HepG2 (cell line): Measurements from ENCODE around the gene SPRYD3. TPM values are rescaled to one million over a fixed set of nuclear protein-coding genes. Genes with fewer than 3 reads are reported as not detected.
A peak's percentile ranks its signal among the peaks of the same experiment; 100 is the strongest.

ENCODE experiments used
- ATAC-seq: fragments of 200-7000 bp; cut with Tn5 transposase; 3 replicates; pipeline ENCODE4 v1.9.1; 2020; ENCODE audit warnings: mild to moderate bottlenecking, moderate library complexity
- BruUV-seq: library from RNA; stranded (reverse); fragments of 400-500 nt; replicated peaks from 2 replicates; lab custom pipeline; 2021; lab: Mats Ljungman, UMichigan
- CTCF ChIA-PET: fragments of 300-600 bp; formaldehyde crosslinking; extraction: SDS; loops from one replicate; lab custom pipeline; 2021; ENCODE audit warnings: low total read pairs, inconsistent platforms, low intra/inter-chr PET ratio; lab: Yijun Ruan, JAX
- POLR2A ChIA-PET: fragments of 350-600 bp; sonication (Branson Sonifier 250); formaldehyde crosslinking; loops from one replicate; lab custom pipeline; 2020; ENCODE audit warnings: antibody characterized with exemption, inconsistent platforms; lab: Yijun Ruan, JAX
- DNase-seq: peaks from one replicate; pipeline ENCODE4 v3.0.0-alpha.2; 2015; ENCODE audit warnings: low spot score
- FAIRE-seq: peaks from 3 replicates; lab custom pipeline; 2011; peaks lifted over from hg19 to GRCh38; lab: Jason Lieb, UNC
- H2AFZ ChIP-seq: one replicate; pipeline ENCODE4 v1.6.1; 2011; ENCODE audit warnings: low read length, inconsistent platforms
- H3K27ac ChIP-seq: fragments of 300-600 bp; 3 replicates; pipeline ENCODE4 v1.8.0; 2011; ENCODE audit warnings: mixed run types, mild to moderate bottlenecking, mixed read lengths, low read length, inconsistent platforms; ENCODE audit not compliant: insufficient read depth; ENCODE audit errors: extremely low read length
- H3K27me3 ChIP-seq, 2 experiments: fragments of 200-600 bp in 1 of 2; 2 replicates in 1 of 2; 3 replicates in 1 of 2; pipeline versions ENCODE4 v1.6.0 to v1.8.0; 2011; ENCODE audit warnings: low read length in 2 of 2, mild to moderate bottlenecking in 2 of 2, moderate library complexity in 2 of 2, inconsistent platforms in 1 of 2; ENCODE audit not compliant: insufficient read depth in 2 of 2, control insufficient read depth in 1 of 2
- H3K36me3 ChIP-seq, 2 experiments: fragments of 200-600 bp in 1 of 2; replicated peaks in 1 of 2; 2 replicates in 1 of 2; 3 replicates in 1 of 2; pipeline versions ENCODE4 v1.5.1 to v1.8.0; 2011; ENCODE audit warnings: low read length in 2 of 2, inconsistent platforms in 1 of 2; ENCODE audit not compliant: insufficient read depth in 2 of 2, control insufficient read depth in 1 of 2
- H3K4me1 ChIP-seq: 2 replicates; pipeline ENCODE4 v1.5.1; 2012; ENCODE audit warnings: low read length, inconsistent platforms; ENCODE audit not compliant: insufficient read depth
- H3K4me2 ChIP-seq: 2 replicates; pipeline ENCODE4 v1.6.0; 2011; ENCODE audit warnings: low read depth, low read length, inconsistent platforms
- H3K4me3 ChIP-seq, 3 experiments: fragments of 200-600 bp in 1 of 3; sonication (generic), shearing (Covaris generic) in 1 of 3; replicated peaks in 1 of 3; 2 replicates each; pipeline ENCODE4 v1.5.1; 2011 to 2016; ENCODE audit warnings: low read length in 3 of 3, inconsistent platforms in 2 of 3, low read depth in 2 of 3, mild to moderate bottlenecking in 2 of 3, control low read depth in 1 of 3, mixed read lengths in 1 of 3; ENCODE audit not compliant: insufficient read depth in 1 of 3
- H3K79me2 ChIP-seq: one replicate; pipeline ENCODE4 v1.6.1; 2011; ENCODE audit warnings: low read length, inconsistent platforms; ENCODE audit not compliant: insufficient read depth
- H3K9ac ChIP-seq: 2 replicates; pipeline ENCODE4 v1.6.0; 2011; ENCODE audit warnings: mild to moderate bottlenecking, low read depth, low read length, inconsistent platforms; ENCODE audit not compliant: insufficient read depth
- H3K9me3 ChIP-seq: 2 replicates; pipeline ENCODE4 v1.5.1; 2012; ENCODE audit warnings: mild to moderate bottlenecking, low read length
- H4K20me1 ChIP-seq: 2 replicates; pipeline ENCODE4 v1.6.0; 2011; ENCODE audit warnings: inconsistent platforms, mild to moderate bottlenecking, low read length, moderate library complexity; ENCODE audit not compliant: insufficient read depth
- AGO2 ChIP-seq: fragments of 200-400 bp; formaldehyde crosslinking; optimal IDR thresholded peaks from 2 replicates; pipeline ENCODE3; 2017; ENCODE audit warnings: mild to moderate bottlenecking, low read depth, low read length, moderate library complexity
- CENPX ChIP-seq: sonication (generic); formaldehyde crosslinking; IDR thresholded peaks from 2 replicates; pipeline ENCODE4 v1.9.0; 2021; ENCODE audit warnings: mild to moderate bottlenecking, missing genetic modification reagents, moderate library complexity
- MTA1 ChIP-seq: sonication (generic); formaldehyde crosslinking; IDR thresholded peaks from 2 replicates; pipeline ENCODE4 v1.4.0; 2020; ENCODE audit warnings: missing genetic modification reagents, mild to moderate bottlenecking, borderline replicate concordance
- POLR2AphosphoS5 ChIP-seq: IDR thresholded peaks from 2 replicates; pipeline ENCODE4 v1.6.1; 2012; ENCODE audit warnings: low read depth, low read length
- SPEN ChIP-seq: sonication (generic); formaldehyde crosslinking; IDR thresholded peaks from 2 replicates; pipeline ENCODE4 v1.5.1; 2020; ENCODE audit warnings: low read depth, mild to moderate bottlenecking, missing genetic modification reagents
- ZNF556 ChIP-seq: sonication (generic); formaldehyde crosslinking; IDR thresholded peaks from 2 replicates; pipeline ENCODE4 v1.4.0; 2020; ENCODE audit warnings: mild to moderate bottlenecking, missing genetic modification reagents, borderline replicate concordance
- WGBS: methylation state at CpG from one replicate; pipeline ENCODE4 v1.1.6; 2017; ENCODE audit warnings: low lambda C conversion rate; 5-methylcytosine and 5-hydroxymethylcytosine counted together
- in situ Hi-C: cut with HindIII; loops from 2 replicates; pipeline ENCODE4 v1.10.0; 2017; ENCODE audit warnings: low pct_unique_long_range_greater_than_20kb; ENCODE audit not compliant: extremely low pct_ligation_motif_present
- intact Hi-C: fragments of 100-400 bp; cut with micrococcal nuclease; formaldehyde crosslinking; loops from one replicate; pipeline ENCODE4 v1.10.0; 2022; ENCODE audit not compliant: unreplicated experiment
- polyA plus RNA-seq, 8 experiments: library from polyadenylated mRNA; depleted of rRNA in 3 of 8; stranded (reverse) in 7 of 8; unstranded in 1 of 8; fragments of >200 nt; fragmentation: Illumina TruSeq in 4 of 8; extraction: Trizol in 4 of 8; gene quantifications; 2 replicates each; pipeline versions ENCODE4 v1.2.1 to v1.2.3, GENCODE V29; 2011 to 2016; ENCODE audit warnings: low read depth in 4 of 8, missing spikeins in 1 of 8, mixed read lengths in 1 of 8; ENCODE audit not compliant: insufficient read depth in 1 of 8
- total RNA-seq, 5 experiments: library from RNA; depleted of rRNA; stranded (reverse); fragments of >200 nt; fragmentation: Illumina TruSeq; extraction: Trizol; gene quantifications; 2 replicates each; pipeline ENCODE4 v1.2.3, GENCODE V29; 2016; ENCODE audit warnings: low read depth in 1 of 5

Gene SPRYD3
- total and polyA plus RNA-seq, 2 of the 13 experiments (the other 11 are each of a cell fraction or from before 2014, with no cell fraction given): 9.0 to 9.2 TPM

- DNase-seq (no peak), FAIRE-seq (no peak), ATAC-seq (peak; percentile 15; the same call in 2 of the 3 replicates)
- Histone ChIP-seq H3K9me3 (no peaks in the 10 kb centered on the region), H3K36me3 (peaks cover 18 to 47% of the 10 kb centered on the region in 2 experiments), H3K4me2 (no peak overlapping the region), H3K4me1 (peaks cover 6% of the 10 kb centered on the region; the same call in 1 of the 2 replicates), H3K79me2 (no peaks in the 10 kb centered on the region), H3K9ac (no peak overlapping the region), H3K27me3 (no peaks in the 10 kb centered on the region), H3K27ac (no peak overlapping the region), H2AFZ (no peak overlapping the region), H3K4me3 (no peak overlapping the region)
- intact Hi-C loops: no loop called here
- in situ Hi-C loops: no loop called here
- 91% methylated on average over 8 of the region's 12 CpGs for WGBS
- POLR2A ChIA-PET: no interaction called here
- BruUV-seq: no TSS peak
- CTCF ChIA-PET: no interaction called here
- 0 out of 2 replicates have a peak, but pooled peaks have one; percentile 5 for TF ChIP-seq POLR2AphosphoS5
- TF ChIP-seq ZNF556 (CRISPR knock-in tag): no peak
- no peak for TF ChIP-seq SPEN
- TF ChIP-seq, all 625 proteins: peak for 1
- H4K20me1 ChIP-seq: no peaks in the 10 kb centered on the region
Observed at GRCh38 chr12:53120685-53121525, 41.7 kb upstream of the SPRYD3 start.

DNA sequence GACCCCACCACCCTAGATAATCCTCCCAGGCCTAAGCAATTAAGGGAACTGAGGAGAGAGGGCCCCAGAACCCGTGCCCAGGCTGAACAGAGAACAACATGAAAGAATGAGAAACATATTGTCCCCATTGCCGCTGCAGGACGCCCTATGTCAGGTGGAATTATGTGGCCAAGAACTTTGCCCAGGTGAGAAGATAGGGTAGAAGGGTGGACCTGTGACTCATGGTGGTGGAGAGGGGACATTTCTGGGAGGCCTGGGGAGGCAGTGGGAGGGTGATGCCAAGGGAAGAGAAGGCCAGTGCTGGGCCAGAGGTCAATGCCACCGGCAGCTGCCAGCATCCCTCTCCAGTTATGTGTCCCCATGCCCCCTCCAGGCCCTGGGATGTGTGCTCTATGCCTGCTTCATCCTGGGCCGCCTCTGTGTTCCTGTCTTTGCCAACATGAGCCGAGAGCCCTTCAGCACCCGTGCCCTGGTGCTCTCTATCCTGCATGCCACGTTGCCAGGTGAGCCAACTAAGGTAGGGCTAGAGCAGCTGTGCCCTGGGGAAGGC lies 39.6 kb upstream of the SPRYD3 start:
- intact Hi-C loops (no loop called here), in situ Hi-C loops (no loop called here)
- Histone ChIP-seq H3K4me3 (no peak overlapping the region), H3K79me2 (no peaks in the 10 kb centered on the region), H3K9me3 (no peaks in the 10 kb centered on the region), H3K27me3 (no peaks in the 10 kb centered on the region), H3K27ac (no peak overlapping the region), H3K36me3 (peaks cover 19 to 49% of the 10 kb centered on the region in 2 experiments), H3K9ac (no peak overlapping the region), H3K4me1 (peaks cover 8% of the 10 kb centered on the region; the same call in 1 of the 2 replicates), H2AFZ (no peak overlapping the region), H3K4me2 (no peak overlapping the region), H4K20me1 (no peaks in the 10 kb centered on the region)
- DNase-seq (no peak), ATAC-seq (no peak), FAIRE-seq (no peak)
- TF ChIP-seq AGO2 (peak; percentile 48), CENPX (CRISPR knock-in tag) (no peak), MTA1 (CRISPR knock-in tag) (no peak)
- ChIA-PET POLR2A (no interaction called here), CTCF (no interaction called here)
- no TSS peak for BruUV-seq
- WGBS: 88% methylated on average over 6 of the region's 8 CpGs
